Hippocampal formation (tissue), 2 donors: ENCODE results near the gene FLT3.

ENCODE experiments used
- DNase-seq, 2 donors: peaks; one replicate each; lab custom pipeline; 2025; lab: John Stamatoyannopoulos, UW

Gene FLT3

DNA sequence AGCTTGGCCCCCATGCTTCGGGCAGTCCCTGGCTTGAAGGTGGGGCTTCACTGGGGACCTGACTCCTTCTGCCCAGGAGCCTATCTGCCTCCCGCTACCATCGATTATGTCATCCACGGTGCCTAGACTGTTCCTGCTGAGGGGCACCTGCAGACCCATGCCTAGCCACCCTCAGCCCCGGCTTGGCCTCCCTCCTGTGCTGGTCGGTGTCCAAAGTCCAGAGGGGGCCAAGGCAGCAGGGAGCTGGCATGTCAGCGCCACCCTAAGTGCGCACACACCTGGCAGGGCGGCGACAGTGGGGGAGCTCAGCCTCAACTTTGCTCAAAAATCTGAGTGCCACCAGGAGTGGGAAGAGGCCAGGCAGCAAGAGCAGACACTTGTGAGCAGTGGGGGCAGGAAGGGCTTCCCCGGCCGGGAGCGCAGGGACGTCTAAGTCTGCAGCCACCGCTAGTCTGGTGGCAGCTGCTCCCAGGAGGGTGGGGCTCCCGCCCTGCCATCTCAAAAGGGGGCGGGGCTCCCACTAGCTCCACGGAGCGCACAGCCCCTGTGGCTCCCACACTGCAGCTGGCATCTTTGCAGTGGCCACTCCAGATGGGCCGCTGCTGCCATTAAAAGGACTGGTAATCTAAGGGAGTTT is 98.4 kb downstream of the FLT3 start:
- DNase-seq = no peak

- DNase-seq = no peak
Observed at GRCh38 chr13:28001049-28001448, 99.3 kb downstream of the FLT3 start.

DNA sequence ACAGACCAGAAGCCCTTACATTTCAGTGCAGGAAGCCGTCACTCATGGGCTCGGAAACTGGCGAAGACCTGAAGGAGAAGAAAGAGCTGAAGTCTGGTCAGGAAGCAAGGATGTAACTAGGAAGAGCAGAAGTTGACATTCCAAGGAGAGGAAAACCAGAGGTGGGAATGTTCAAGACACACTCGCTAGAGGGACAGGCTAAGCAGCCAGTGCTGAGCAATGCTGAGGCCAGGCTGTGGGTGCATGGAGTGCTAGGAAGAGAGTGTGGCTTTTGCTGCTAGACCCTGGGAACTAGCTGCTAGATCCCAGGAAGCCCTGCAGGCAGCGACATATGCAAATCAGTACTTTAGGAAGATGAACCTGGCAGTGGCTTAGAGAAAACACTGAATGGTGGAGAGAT is 99.8 kb downstream of the FLT3 start:
- DNase-seq = no peak

GRCh38 chr13:27997904-27998522 is 102.4 kb downstream of the FLT3 start:
- DNase-seq = no peak

- no peak for DNase-seq
Observed at GRCh38 chr13:27991881-27992280, 108.5 kb downstream of the FLT3 start.

- no peak for DNase-seq
Observed at GRCh38 chr13:27988520-27988919, 111.9 kb downstream of the FLT3 start, which contains the start of gene URAD. Gene URAD (minus strand): TSS chr13:27988693. CDS start chr13:27988637, 56 bp downstream.

GRCh38 chr13:27985600-27985999 is 114.8 kb downstream of the FLT3 start:
- DNase-seq = no peak

GRCh38 chr13:27982361-27982760 is 118.0 kb downstream of the FLT3 start:
- DNase-seq = no peak

GRCh38 chr13:27981006-27981708 is 119.2 kb downstream of the FLT3 start:
- DNase-seq = no peak

DNA sequence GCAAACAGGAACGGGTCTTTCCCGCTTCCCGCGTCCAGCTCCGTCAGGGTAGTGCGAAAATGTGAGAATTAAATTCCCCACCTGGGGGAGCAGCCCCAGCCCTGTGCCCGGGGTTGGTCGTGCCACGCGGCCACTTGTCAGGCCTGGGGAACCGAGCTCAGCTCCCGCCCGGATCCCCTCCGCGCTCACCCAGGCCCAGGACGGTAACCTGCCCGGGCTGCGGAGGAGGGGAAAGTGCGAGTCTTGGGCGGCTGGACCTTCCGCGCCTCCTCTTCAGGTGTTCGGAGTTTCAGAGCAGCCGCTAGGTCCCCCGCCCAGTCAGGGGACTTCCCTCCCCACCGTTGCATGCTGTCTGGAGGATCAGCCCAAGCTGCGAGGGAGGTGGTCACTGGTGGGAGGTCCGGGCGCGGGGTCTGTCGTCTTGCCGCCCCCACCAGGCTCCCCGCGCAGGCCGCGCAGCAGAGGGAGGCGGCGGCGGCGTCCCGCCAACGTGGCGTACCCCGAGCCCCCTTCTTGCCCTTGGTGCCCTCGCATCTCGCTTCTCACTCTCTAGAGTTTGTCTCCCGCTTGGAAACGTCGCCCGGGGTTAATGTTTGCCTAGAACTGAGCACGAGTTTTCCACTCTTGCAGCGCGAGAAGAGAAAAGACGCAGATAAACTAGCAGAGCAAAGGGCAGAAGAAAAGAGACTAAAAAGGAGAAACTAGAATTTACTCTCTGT is 119.9 kb downstream of the FLT3 start:
- no peak for DNase-seq

DNA sequence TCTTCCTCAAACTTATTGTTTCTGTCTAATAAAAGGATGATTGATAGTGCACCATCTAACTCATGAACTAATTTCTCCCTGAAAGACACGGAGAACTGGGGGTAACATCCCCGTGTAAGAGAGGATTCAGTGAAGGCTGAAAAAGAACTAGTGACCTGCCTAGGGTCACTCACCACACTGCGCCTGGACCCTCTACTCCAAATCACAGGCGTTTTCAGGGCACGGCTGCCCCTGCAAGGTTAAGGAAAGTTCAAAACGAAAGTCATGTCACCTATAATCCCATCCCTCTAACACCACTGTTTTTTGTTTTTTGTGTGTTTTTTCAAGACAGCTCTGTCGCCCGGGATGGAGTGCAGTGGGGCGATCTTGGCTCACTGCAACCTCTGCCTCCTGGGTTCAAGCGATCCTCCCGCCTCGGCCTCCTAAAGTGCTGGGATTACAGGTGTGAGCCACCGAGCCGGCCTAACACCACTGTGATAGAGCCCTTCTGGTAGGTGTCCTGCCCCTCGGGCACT is 120.6 kb downstream of the FLT3 start:
- no peak for DNase-seq

DNA sequence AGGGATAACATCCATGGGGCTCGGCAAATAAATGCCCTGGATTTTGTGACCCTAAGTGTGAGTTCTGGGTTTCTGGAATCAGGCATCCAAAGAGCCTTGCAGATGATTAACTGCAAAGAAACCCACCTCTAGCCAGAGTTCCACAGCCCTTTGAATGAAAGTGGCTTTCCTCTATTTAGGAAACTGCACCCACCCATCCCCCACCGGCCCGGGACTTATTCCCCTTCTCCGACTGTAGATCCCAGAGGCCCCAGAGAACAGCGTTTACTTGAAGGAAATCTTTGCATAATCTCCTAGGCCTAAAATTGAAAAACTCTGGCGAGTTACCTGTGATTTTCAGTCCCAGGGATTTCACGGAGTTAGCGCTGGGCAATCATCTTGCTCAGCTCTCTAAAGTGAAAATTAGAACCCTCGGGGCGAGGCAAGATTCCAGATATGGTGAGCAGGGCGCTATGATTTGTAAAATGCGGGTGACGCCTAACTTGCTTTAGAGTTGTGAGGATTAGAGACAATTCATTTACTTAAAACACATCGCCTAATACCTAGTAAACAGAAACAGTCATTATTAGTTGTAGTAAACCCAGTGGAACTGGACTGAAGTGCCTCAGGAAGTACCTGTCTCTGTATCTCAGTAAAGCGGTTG is 121.3 kb downstream of the FLT3 start:
- DNase-seq = no peak

- no peak for DNase-seq
Observed at GRCh38 chr13:27978301-27978968, 121.9 kb downstream of the FLT3 start.

GRCh38 chr13:27977476-27978300 is 122.7 kb downstream of the FLT3 start:
- no peak for DNase-seq

DNA sequence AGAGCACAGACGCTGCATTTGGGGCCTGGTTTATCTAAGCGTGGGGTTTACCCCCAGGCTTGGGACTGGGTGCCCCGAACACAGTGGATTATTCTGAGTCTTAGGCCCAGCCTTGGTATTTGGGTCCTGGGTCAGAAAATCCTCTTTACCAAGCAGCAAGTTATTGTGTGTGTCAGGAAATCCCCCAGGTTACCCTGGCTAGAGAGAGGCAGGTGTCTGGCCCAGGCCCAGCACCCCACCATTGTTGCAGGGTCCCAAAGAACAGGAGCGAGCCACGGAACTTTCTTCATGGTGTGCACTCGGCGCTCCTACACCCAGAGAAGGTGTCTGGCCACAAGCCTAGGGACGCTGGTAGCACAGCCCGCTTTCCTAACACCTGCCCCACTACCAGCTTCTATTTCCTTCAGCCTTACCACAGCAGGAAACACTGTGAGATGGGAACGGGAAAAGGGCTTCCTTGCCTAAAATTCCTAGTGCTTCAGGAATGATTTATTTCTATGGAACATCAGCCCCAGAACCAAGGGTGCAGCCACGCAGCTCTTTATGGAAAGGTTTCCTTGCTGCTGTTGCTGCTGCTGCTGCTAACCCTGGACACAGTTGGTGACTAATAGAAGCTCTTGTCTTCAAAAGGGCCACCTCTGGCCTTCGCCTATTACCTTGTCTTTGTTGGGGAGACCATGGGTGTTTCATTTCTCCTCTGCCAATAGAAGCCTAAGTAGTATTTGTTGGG is 123.8 kb downstream of the FLT3 start:
- DNase-seq = no peak

DNA sequence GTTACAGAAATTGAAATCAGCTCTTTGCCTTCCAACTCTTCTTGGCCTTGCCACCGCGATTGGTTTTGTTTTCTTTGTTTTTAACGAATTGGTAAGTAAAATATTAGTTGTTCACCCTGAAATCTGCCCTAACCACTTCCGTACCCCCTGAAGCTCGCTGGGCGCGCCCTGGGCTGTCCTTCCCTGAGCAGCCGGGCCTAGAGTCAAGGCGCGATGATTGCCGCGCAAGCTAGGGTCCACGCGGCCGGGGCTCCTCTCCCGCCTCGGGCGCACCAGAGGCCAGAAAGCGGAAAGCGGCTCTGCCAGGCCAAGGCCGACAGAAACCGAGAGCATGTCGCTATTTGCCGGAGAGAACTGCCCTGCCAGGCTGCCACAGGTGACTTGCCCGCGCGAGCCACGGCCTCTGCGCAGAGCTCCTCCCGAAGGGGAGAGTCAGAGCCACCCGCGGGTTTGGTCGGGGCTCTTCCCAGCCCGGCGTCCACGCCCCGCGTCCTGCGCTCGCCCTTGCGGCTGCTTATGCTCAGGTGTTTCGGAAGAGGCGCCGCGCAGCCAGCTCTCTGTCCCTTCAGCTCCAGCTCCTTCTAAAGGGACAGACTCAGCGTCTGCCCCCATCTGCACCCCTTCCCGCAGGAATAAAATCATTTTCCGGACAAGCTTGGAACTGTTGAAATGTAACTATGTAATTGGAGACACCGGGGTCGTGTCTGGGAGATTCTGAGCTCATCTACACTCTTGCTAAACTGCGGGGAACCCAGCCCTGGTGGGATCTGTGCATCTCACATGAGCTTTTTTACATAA is 124.6 kb downstream of the FLT3 start:
- DNase-seq = no peak

DNA sequence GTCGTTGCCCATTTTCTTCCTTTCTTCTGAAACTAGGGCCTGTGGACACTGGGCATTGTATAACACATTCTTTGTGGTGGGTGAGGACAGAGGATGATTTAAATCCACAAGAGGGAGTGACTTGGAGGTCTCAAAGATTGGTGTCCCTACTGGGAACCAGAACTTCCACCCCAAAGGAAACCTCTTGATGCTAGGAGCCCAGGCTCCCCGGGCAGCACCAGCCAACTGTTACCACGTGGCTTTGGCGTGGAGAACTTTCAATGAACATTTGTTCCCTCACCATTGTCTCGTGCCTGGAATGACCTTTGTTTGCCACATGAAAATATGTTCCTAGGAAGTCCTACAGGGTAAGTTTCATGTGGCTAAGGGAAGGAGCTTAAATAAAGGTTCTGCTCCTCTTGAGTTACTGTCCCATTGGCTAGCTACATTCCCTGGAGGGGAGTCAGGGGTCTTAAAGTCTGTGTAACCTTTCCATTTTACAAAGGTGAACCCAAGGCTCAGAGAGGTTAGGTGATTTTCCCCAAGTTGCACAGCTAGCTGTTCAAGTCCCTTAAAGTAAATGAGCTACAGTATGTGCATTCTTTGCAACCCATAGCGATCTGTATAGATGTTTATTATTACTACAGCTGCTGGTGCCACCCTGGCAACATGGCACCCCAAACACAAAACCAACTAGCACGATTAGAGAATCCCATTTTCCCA is 126.3 kb downstream of the FLT3 start:
- no peak for DNase-seq

GRCh38 chr13:27973291-27973690 is 127.1 kb downstream of the FLT3 start:
- no peak for DNase-seq
